ENCODE data around the gene WASF3. TPM values are rescaled to one million over a fixed set of nuclear protein-coding genes. Genes with fewer than 3 reads are reported as not detected.

Gene WASF3, protein sequence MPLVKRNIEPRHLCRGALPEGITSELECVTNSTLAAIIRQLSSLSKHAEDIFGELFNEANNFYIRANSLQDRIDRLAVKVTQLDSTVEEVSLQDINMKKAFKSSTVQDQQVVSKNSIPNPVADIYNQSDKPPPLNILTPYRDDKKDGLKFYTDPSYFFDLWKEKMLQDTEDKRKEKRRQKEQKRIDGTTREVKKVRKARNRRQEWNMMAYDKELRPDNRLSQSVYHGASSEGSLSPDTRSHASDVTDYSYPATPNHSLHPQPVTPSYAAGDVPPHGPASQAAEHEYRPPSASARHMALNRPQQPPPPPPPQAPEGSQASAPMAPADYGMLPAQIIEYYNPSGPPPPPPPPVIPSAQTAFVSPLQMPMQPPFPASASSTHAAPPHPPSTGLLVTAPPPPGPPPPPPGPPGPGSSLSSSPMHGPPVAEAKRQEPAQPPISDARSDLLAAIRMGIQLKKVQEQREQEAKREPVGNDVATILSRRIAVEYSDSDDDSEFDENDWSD
- polyA plus RNA-seq (2013, experiment 1 of 2): 19.6 TPM
- 27.1 TPM for polyA plus RNA-seq (2013, experiment 2 of 2)

DNA sequence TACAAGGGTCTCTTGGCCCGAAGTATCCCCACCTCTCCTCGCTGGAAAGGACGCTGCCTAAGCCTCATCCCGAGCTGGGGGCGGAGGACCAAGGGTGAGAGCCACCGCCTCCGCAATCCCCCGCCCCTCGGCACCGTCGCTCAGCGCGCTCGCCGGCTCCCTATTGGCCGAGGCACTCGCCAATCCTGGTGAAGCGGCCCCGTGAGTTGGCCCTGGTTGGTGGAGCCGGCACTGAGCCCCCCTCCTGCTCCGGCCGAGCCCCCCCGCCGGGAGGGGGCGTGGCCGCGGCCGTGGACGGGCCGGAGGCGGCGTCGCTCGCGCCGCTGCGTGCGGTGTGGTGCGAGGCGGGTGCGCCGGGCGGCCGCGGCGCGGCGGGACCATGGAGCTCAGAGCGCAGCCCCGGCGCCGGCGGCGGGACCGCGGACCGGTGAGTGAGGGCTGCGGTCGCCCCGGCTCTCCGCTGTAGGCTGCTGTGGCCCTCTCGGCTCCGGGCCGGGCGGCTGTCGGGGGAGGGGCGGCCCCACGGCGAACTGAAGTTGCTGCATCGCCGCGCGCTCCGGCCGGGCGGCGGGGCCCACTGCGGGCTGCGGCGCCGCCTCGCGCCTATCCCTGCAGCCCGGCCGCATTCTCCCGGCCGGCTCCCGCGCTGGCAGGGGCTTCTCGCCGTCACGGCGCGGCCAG lies at the start of gene WASF3:
Gene WASF3, plus strand, starts transcription at position 291 of the 681 bp plus-strand sequence. CDS start 84,588 bp downstream, outside the sequence.
- WGBS: under 1% methylated on average over 94 of the region's 94 CpGs
- H3K27ac ChIP-seq (ENCODE audit: low read depth, low read length): no peak within 1 kb of the TSS
- H3K9ac ChIP-seq (ENCODE audit: low read depth, low read length): peak within 1 kb of the TSS; percentile 69

DNA sequence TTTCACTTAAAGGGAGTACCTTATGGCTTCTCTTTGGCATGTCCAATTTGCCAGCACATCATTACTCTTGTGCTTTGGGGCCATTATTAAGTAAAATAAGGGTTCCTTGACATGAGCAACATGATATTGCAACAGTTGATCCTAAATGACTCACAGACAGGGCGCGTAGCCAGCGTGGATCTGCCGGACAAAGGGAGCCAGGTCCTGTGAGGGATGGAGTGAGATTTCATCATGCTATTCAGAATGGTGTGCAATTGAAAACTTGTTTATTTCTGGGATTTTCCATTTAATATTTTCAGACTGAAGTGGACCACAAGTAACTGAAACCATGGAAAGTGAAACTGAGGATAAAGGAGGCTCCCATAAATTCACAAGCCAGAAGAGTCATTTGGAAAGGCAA lies 48.6 kb upstream of the WASF3 start:
- WGBS: 96% methylated on average over 4 of the region's 4 CpGs
- no peaks in the 10 kb centered on the region for H3K27me3 ChIP-seq (ENCODE audit: insufficient read depth, low read length)
- peaks cover 17% of the 10 kb centered on the region for H3K9me3 ChIP-seq (ENCODE audit: insufficient read depth, low read depth, low read length)
- H3K4me3 ChIP-seq (ENCODE audit: low read length): no peak overlapping the region
- H3K36me3 ChIP-seq (ENCODE audit: insufficient read depth, low read length): no peaks in the 10 kb centered on the region
- no peaks in the 10 kb centered on the region for H3K4me1 ChIP-seq (ENCODE audit: insufficient read depth, low read length)
- H3K9ac ChIP-seq (ENCODE audit: low read depth, low read length): no peak overlapping the region
- H3K27ac ChIP-seq (ENCODE audit: low read depth, low read length): no peak overlapping the region

More for the DNA sequence above, at the start of gene WASF3:
- Histone ChIP-seq H3K27me3 (ENCODE audit: insufficient read depth, low read length) (peaks cover 27% of the 10 kb centered on the region), H3K9me3 (ENCODE audit: insufficient read depth, low read depth, low read length) (peaks cover 10% of the 10 kb centered on the region; the same call in 1 of the 2 replicates), H3K36me3 (ENCODE audit: insufficient read depth, low read length) (no peaks in the 10 kb centered on the region), H3K4me3 (ENCODE audit: low read length) (peak within 1 kb of the TSS; percentile 61), H3K4me1 (ENCODE audit: insufficient read depth, low read length) (peaks cover 35% of the 10 kb centered on the region)

DNA sequence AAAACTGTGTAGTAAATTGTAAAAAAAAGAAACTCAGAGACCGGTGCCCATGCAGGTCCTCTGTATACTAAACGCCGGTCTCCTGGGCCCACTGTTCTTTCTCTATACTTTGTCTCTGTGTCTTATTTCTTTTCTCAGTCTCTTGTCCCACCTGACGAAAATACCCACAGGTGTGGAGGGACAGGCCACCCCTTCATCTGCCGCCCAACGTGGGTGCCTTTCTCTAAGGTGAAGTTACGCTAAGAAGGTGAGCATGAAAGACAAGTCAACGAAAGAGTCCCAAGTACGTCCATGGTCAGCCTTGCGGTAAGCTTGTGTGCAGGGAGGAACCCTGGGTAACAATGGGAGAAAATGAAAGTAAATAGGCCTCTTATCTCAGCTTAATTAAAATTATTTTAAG lies 48.0 kb upstream of the WASF3 start:
- H3K27me3 ChIP-seq (ENCODE audit: insufficient read depth, low read length): no peaks in the 10 kb centered on the region
- H3K4me1 ChIP-seq (ENCODE audit: insufficient read depth, low read length): no peaks in the 10 kb centered on the region
- 96% methylated on average over 10 of the region's 10 CpGs for WGBS
- no peak overlapping the region for H3K27ac ChIP-seq (ENCODE audit: low read depth, low read length)
- peaks cover 17% of the 10 kb centered on the region for H3K9me3 ChIP-seq (ENCODE audit: insufficient read depth, low read depth, low read length)
- no peak overlapping the region for H3K4me3 ChIP-seq (ENCODE audit: low read length)
- no peak overlapping the region for H3K9ac ChIP-seq (ENCODE audit: low read depth, low read length)
- no peaks in the 10 kb centered on the region for H3K36me3 ChIP-seq (ENCODE audit: insufficient read depth, low read length)

- H3K36me3 ChIP-seq (ENCODE audit: insufficient read depth, low read length): no peaks in the 10 kb centered on the region
- 92% methylated on average over 6 of the region's 6 CpGs for WGBS
- no peak overlapping the region for H3K4me3 ChIP-seq (ENCODE audit: low read length)
- peaks cover 19% of the 10 kb centered on the region for H3K4me1 ChIP-seq (ENCODE audit: insufficient read depth, low read length)
- H3K9ac ChIP-seq (ENCODE audit: low read depth, low read length): no peak overlapping the region
- peaks cover 12% of the 10 kb centered on the region for H3K9me3 ChIP-seq (ENCODE audit: insufficient read depth, low read depth, low read length)
- no peaks in the 10 kb centered on the region for H3K27me3 ChIP-seq (ENCODE audit: insufficient read depth, low read length)
- no peak overlapping the region for H3K27ac ChIP-seq (ENCODE audit: low read depth, low read length)
Observed at GRCh38 chr13:26513931-26514330, 43.6 kb upstream of the WASF3 start.

DNA sequence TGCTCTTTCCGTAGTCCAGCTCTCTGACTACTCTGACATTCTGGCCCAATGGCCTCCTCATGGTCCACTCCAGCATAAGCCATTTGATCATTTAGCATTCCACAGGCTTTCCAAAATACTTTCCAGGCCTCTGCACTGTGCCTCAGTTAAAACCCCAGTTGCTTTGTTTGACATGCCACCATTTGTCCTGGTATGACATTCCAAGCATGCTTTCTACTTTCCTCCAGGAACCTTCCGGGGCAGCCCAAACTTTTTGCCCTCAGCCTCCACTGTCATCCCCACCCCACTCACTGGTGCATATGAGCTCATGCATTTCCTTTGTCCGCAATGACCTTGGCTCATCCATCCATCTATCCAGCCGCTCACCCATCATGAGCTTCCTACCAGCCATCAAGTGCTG lies 41.8 kb upstream of the WASF3 start:
- H3K27ac ChIP-seq (ENCODE audit: low read depth, low read length): no peak overlapping the region
- no peak overlapping the region for H3K4me3 ChIP-seq (ENCODE audit: low read length)
- WGBS: 77% methylated on average over 4 of the region's 4 CpGs
- 0 out of 2 replicates have a peak, but pooled peaks cover 3% of the 10 kb centered on the region for H3K9me3 ChIP-seq (ENCODE audit: insufficient read depth, low read depth, low read length)
- H3K4me1 ChIP-seq (ENCODE audit: insufficient read depth, low read length): peaks cover 21% of the 10 kb centered on the region
- H3K9ac ChIP-seq (ENCODE audit: low read depth, low read length): no peak overlapping the region
- H3K36me3 ChIP-seq (ENCODE audit: insufficient read depth, low read length): no peaks in the 10 kb centered on the region
- H3K27me3 ChIP-seq (ENCODE audit: insufficient read depth, low read length): no peaks in the 10 kb centered on the region

DNA sequence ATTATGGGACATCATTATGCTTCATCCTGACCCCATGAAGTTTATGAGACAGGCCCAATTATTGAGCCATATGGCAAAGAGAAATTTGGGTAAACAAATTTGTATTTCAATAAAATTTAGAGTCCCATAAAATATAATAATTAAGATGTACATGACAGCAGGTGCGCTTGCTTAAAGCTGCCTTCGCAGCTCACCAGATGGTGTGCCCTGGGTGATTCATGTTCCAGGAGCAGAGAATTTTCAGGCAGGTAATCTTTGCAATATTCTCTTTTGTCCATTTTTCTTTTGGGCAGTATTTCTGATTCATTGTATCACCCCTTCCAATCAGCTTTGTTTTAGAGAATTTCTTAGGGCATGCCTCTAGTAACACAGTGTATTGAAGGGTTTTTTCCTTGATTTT lies 39.5 kb upstream of the WASF3 start:
- 0 out of 2 replicates have a peak overlapping the region, but pooled peaks have one; percentile 5 for H3K4me3 ChIP-seq (ENCODE audit: low read length)
- H3K9ac ChIP-seq (ENCODE audit: low read depth, low read length): no peak overlapping the region
- WGBS: 95% methylated on average over 2 of the region's 2 CpGs
- H3K27ac ChIP-seq (ENCODE audit: low read depth, low read length): no peak overlapping the region
- H3K4me1 ChIP-seq (ENCODE audit: insufficient read depth, low read length): peaks cover 21% of the 10 kb centered on the region
- no peaks in the 10 kb centered on the region for H3K36me3 ChIP-seq (ENCODE audit: insufficient read depth, low read length)
- H3K9me3 ChIP-seq (ENCODE audit: insufficient read depth, low read depth, low read length): no peaks in the 10 kb centered on the region
- H3K27me3 ChIP-seq (ENCODE audit: insufficient read depth, low read length): no peaks in the 10 kb centered on the region

GRCh38 chr13:26518451-26518959 lies 39.0 kb upstream of the WASF3 start:
- H3K27ac ChIP-seq (ENCODE audit: low read depth, low read length): peak overlapping the region; percentile 64
- no peaks in the 10 kb centered on the region for H3K9me3 ChIP-seq (ENCODE audit: insufficient read depth, low read depth, low read length)
- peaks cover 21% of the 10 kb centered on the region for H3K4me1 ChIP-seq (ENCODE audit: insufficient read depth, low read length)
- peak overlapping the region; percentile 32; the same call in 1 of the 2 replicates for H3K9ac ChIP-seq (ENCODE audit: low read depth, low read length)
- no peaks in the 10 kb centered on the region for H3K36me3 ChIP-seq (ENCODE audit: insufficient read depth, low read length)
- WGBS: 16% methylated on average over 4 of the region's 5 CpGs
- H3K4me3 ChIP-seq (ENCODE audit: low read length): peak overlapping the region; percentile 5; the same call in 1 of the 2 replicates
- no peaks in the 10 kb centered on the region for H3K27me3 ChIP-seq (ENCODE audit: insufficient read depth, low read length)

DNA sequence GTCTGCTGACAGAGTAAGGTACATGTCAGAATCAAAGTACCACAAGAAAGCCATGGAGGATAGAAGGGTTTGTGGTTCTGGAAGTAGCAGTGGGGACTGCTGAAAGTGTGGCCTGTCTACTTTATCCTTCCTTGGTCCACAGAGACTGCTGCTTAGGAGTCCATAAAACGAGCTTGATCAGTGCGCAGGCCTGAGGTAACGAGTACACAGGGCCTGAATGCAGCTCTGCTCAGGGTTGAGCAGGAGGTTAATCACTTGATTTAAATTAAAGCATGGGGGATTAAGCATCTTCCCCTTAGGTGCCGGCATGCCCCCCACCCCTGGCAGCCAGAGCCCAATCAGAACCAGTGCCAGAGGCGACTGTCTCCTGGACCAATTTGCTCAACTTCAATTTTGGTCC lies 34.9 kb upstream of the WASF3 start:
- H3K4me1 ChIP-seq (ENCODE audit: insufficient read depth, low read length): peaks cover 23% of the 10 kb centered on the region
- H3K27ac ChIP-seq (ENCODE audit: low read depth, low read length): no peak overlapping the region
- no peak overlapping the region for H3K4me3 ChIP-seq (ENCODE audit: low read length)
- no peak overlapping the region for H3K9ac ChIP-seq (ENCODE audit: low read depth, low read length)
- H3K36me3 ChIP-seq (ENCODE audit: insufficient read depth, low read length): no peaks in the 10 kb centered on the region
- H3K27me3 ChIP-seq (ENCODE audit: insufficient read depth, low read length): no peaks in the 10 kb centered on the region
- H3K9me3 ChIP-seq (ENCODE audit: insufficient read depth, low read depth, low read length): no peaks in the 10 kb centered on the region
- WGBS: 87% methylated on average over 5 of the region's 5 CpGs

DNA sequence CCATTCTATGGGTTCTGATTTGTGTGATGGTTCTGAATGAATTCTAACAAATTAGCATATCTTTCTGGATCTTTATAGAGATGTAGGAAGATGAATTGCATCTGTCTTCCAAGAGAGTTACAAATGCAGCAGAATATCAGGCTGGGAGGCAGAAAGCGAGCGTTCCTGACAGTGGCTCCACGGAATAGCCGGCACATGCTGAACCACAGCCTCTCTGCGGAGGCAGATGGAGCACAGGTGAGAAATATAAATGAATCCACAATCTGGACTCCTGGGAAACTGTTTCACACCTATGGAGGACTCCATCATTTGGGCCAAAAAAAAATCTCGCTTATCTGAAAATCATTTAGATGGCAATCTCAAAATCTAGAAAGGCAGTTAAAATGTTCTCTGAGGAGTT lies 34.5 kb upstream of the WASF3 start:
- 97% methylated on average over 6 of the region's 6 CpGs for WGBS

GRCh38 chr13:26525528-26525927 lies 32.0 kb upstream of the WASF3 start:
- no peak overlapping the region for H3K4me3 ChIP-seq (ENCODE audit: low read length)
- H3K27me3 ChIP-seq (ENCODE audit: insufficient read depth, low read length): no peaks in the 10 kb centered on the region
- H3K9ac ChIP-seq (ENCODE audit: low read depth, low read length): no peak overlapping the region
- H3K9me3 ChIP-seq (ENCODE audit: insufficient read depth, low read depth, low read length): no peaks in the 10 kb centered on the region
- peaks cover 23% of the 10 kb centered on the region for H3K4me1 ChIP-seq (ENCODE audit: insufficient read depth, low read length)
- H3K36me3 ChIP-seq (ENCODE audit: insufficient read depth, low read length): no peaks in the 10 kb centered on the region
- H3K27ac ChIP-seq (ENCODE audit: low read depth, low read length): no peak overlapping the region

More for the DNA sequence above, 34.5 kb upstream of the WASF3 start:
- Histone ChIP-seq H3K9me3 (ENCODE audit: insufficient read depth, low read depth, low read length) (no peaks in the 10 kb centered on the region), H3K27me3 (ENCODE audit: insufficient read depth, low read length) (no peaks in the 10 kb centered on the region), H3K27ac (ENCODE audit: low read depth, low read length) (no peak overlapping the region), H3K4me3 (ENCODE audit: low read length) (no peak overlapping the region), H3K36me3 (ENCODE audit: insufficient read depth, low read length) (no peaks in the 10 kb centered on the region), H3K9ac (ENCODE audit: low read depth, low read length) (no peak overlapping the region), H3K4me1 (ENCODE audit: insufficient read depth, low read length) (peaks cover 22% of the 10 kb centered on the region)

- Histone ChIP-seq H3K4me1 (ENCODE audit: insufficient read depth, low read length) (peaks cover 23% of the 10 kb centered on the region), H3K9me3 (ENCODE audit: insufficient read depth, low read depth, low read length) (no peaks in the 10 kb centered on the region), H3K36me3 (ENCODE audit: insufficient read depth, low read length) (no peaks in the 10 kb centered on the region), H3K27me3 (ENCODE audit: insufficient read depth, low read length) (no peaks in the 10 kb centered on the region), H3K4me3 (ENCODE audit: low read length) (no peak overlapping the region), H3K27ac (ENCODE audit: low read depth, low read length) (no peak overlapping the region), H3K9ac (ENCODE audit: low read depth, low read length) (no peak overlapping the region)
- 100% methylated on average over 2 of the region's 2 CpGs for WGBS
Observed at GRCh38 chr13:26526702-26527216, 30.7 kb upstream of the WASF3 start.
